Right atrium auricular region (tissue), 2 donors: Measurements from ENCODE around the gene TP53TG5. TPM values are rescaled to one million over a fixed set of nuclear protein-coding genes. Genes with fewer than 3 reads are reported as not detected.

Experiments used
- DNase-seq: peaks from one replicate; pipeline ENCODE4 v3.0.0-alpha.2; 2019; ENCODE audit warnings: low spot score
- H3K27ac ChIP-seq, 2 donors: fragments of 200-600 bp; sonication (generic); 1 replicate in 1 of 2; 2 replicates in 1 of 2; pipeline ENCODE4 v1.5.1; 2016 to 2019
- H3K27me3 ChIP-seq, 2 donors: fragments of 200-600 bp; sonication (generic); one replicate each; pipeline versions ENCODE4 v1.5.1 to v1.6.0; 2017 to 2019
- H3K36me3 ChIP-seq: fragments of 200-600 bp; sonication (generic); one replicate; pipeline ENCODE4 v1.5.1; 2016
- H3K4me1 ChIP-seq, 2 donors: fragments of 200-600 bp; sonication (generic); one replicate each; pipeline versions ENCODE4 v1.5.1 to v1.6.0; 2017 to 2019
- H3K4me3 ChIP-seq, 2 donors: fragments of 200-600 bp; sonication (generic); 1 replicate in 1 of 2; 2 replicates in 1 of 2; pipeline ENCODE4 v1.5.1; 2017 to 2019; ENCODE audit warnings: mild to moderate bottlenecking in 1 of 2, moderate library complexity in 1 of 2
- H3K9me3 ChIP-seq, 2 donors: fragments of 200-600 bp; sonication (generic); one replicate each; pipeline ENCODE4 v1.5.1; 2019
- total RNA-seq, 2 donors: library from RNA; depleted of rRNA; stranded (reverse); fragments of >200 nt; gene quantifications; one replicate each; pipeline ENCODE4 v1.1.0, GENCODE V29; 2016
- TF ChIP-seq, protein P1 (sequence below), 2 donors: fragments of 200-600 bp; sonication (generic); IDR thresholded peaks; one replicate each; pipeline ENCODE4 v1.5.1; 2019; ENCODE audit warnings: antibody characterized with exemption in 2 of 2

Gene TP53TG5
- total RNA-seq, 2 donors from 2014 or later = not detected

DNA sequence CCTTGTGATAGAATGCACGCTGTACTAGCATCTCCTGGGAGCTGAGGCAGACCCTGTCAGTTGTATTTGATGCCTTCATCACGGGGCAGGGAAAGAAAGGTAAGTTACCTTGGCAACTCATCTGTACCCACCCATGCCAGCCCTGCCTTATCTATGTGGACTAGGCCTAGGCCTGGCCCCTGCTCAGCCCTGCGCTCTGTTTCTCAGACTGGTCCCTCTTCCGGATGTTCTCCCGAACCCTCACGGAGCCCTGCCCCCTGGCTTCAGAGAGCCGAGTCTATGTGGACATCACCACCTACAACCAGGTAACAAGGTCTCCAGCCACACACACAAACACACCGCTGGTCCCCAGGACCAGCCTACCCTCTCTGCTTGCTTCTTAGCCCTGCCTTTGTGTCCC lies 42.0 kb upstream of the TP53TG5 start:
- H3K36me3 ChIP-seq = peaks cover 50% of the 10 kb centered on the region
- peaks cover 5 to 41% of the 10 kb centered on the region in 2 donors for H3K4me1 ChIP-seq
- TF ChIP-seq, protein P1, sequence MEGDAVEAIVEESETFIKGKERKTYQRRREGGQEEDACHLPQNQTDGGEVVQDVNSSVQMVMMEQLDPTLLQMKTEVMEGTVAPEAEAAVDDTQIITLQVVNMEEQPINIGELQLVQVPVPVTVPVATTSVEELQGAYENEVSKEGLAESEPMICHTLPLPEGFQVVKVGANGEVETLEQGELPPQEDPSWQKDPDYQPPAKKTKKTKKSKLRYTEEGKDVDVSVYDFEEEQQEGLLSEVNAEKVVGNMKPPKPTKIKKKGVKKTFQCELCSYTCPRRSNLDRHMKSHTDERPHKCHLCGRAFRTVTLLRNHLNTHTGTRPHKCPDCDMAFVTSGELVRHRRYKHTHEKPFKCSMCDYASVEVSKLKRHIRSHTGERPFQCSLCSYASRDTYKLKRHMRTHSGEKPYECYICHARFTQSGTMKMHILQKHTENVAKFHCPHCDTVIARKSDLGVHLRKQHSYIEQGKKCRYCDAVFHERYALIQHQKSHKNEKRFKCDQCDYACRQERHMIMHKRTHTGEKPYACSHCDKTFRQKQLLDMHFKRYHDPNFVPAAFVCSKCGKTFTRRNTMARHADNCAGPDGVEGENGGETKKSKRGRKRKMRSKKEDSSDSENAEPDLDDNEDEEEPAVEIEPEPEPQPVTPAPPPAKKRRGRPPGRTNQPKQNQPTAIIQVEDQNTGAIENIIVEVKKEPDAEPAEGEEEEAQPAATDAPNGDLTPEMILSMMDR (IDR thresholded peaks at IDR 0.05) = no peak
- DNase-seq = no peak
- H3K27me3 ChIP-seq = no peaks in the 10 kb centered on the region
- peak overlapping the region; percentile 89 for H3K27ac ChIP-seq
- H3K4me3 ChIP-seq = no peak overlapping the region
- no peaks in the 10 kb centered on the region for H3K9me3 ChIP-seq

DNA sequence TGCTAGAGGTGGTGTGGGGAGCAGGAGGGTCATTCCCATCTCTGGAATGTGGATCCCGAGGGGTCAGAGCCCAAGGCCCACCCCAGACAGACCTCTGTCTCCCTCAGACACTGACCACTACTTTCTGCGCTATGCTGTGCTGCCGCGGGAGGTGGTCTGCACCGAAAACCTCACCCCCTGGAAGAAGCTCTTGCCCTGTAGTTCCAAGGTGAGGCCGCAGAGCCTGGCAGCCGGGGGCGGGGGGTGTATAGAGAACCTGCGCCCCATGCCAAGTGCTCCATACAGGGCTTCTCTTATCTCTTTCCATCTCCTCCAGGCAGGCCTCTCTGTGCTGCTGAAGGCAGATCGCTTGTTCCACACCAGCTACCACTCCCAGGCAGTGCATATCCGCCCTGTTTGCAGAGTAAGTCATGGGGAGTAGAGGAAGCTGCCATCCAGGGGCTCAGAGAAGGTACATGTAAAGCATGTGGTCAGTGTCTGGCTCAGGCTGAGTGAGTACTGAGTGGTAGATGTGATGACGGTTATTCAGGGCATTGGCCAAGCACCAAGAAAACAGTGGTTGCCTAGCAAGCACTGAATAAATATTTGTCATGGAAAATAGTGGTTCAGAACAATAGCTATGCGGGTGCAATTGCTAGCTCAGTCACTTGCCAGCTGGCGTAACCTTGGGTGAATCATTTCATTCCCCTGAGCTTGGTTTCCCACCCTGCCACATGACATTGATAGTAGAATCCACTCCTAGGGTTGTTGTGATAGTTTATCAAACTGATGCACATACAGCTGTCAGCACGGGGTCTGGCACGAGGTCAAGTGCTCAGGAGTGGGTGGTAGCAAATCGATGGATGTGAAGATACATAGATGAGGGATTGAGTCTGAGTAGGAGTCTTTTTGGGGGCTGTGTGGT lies 41.3 kb upstream of the TP53TG5 start:
- DNase-seq = peak; percentile 95
- peaks cover 45% of the 10 kb centered on the region for H3K36me3 ChIP-seq
- TF ChIP-seq, protein P1 (IDR thresholded peaks at IDR 0.05) = no peak
- no peak overlapping the region for H3K4me3 ChIP-seq
- peak overlapping the region; percentile 89 to 95 for H3K27ac ChIP-seq
- H3K27me3 ChIP-seq = no peaks in the 10 kb centered on the region
- H3K4me1 ChIP-seq = peaks cover 5 to 41% of the 10 kb centered on the region in 2 donors
- no peaks in the 10 kb centered on the region for H3K9me3 ChIP-seq

DNA sequence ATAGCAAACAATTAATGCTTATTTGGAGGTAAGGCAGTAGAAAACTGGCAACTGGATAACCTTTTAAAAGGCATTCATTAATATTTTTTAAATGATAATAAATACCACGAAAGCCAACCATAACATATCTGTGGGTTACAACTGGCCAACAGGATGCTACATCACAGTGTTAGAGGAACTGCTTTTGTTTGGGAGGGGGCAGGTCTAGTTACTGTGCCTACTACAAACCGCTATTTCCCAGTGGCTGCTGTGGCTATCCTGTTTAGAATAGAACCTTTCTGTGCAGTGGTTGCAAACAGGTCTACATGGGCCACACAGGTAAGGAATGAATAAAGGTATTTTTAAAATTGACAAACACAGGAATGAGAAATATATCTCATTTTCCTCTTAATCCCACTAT lies 38.8 kb upstream of the TP53TG5 start:
- DNase-seq = no peak

DNA sequence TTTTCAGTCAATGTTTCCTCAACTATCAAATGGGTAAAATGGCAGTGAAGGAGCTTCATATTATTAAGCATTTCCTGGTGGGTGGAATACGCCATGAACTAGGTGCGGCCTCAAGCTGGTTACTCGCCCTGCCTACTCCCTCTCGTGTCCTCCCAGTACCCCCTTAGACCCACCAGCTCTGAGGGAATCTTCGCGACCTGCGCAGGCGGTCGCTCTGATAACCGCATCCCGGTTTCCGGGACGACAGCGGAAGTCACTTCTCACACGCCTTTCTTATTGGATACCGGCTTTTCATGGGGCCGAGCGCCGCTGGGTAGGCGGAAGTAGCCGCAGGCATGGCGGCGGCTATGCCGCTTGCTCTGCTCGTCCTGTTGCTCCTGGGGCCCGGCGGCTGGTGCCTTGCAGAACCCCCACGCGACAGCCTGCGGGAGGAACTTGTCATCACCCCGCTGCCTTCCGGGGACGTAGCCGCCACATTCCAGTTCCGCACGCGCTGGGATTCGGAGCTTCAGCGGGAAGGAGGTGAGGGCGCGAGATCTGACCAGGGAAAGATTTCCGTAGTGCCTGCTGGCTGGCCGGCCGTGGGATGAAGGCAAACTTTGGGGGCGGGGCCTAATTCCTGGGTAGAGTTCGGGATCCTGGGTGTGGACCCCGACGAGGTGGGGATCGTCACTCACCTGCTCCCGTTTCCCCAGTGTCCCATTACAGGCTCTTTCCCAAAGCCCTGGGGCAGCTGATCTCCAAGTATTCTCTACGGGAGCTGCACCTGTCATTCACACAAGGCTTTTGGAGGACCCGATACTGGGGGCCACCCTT lies 37.9 kb upstream of the TP53TG5 start, which contains the start of gene PIGT:
TSS of gene PIGT (plus strand) at position 320 of the 816 bp plus-strand sequence. CDS start at position 336, 16 bp downstream.
- Histone ChIP-seq H3K36me3 (peaks cover 26% of the 10 kb centered on the region), H3K4me3 (peak within 1 kb of the TSS; percentile 71 to 95), H3K27ac (peak within 1 kb of the TSS; percentile 83 to 85), H3K9me3 (no peaks in the 10 kb centered on the region), H3K27me3 (no peaks in the 10 kb centered on the region), H3K4me1 (peaks cover 5 to 47% of the 10 kb centered on the region in 2 donors)
- peak; percentile 91 for DNase-seq
- TF ChIP-seq, protein P1 (IDR thresholded peaks at IDR 0.05) = no peak

More for the DNA sequence above, 38.8 kb upstream of the TP53TG5 start:
- no peaks in the 10 kb centered on the region for H3K27me3 ChIP-seq
- H3K27ac ChIP-seq = peak overlapping the region; percentile 83 to 85
- peak overlapping the region in 1 of 2 donors; percentile 95 for H3K4me3 ChIP-seq
- TF ChIP-seq, protein P1 (IDR thresholded peaks at IDR 0.05) = no peak
- H3K36me3 ChIP-seq = peaks cover 26% of the 10 kb centered on the region
- peaks cover 5 to 41% of the 10 kb centered on the region in 2 donors for H3K4me1 ChIP-seq
- no peaks in the 10 kb centered on the region for H3K9me3 ChIP-seq

DNA sequence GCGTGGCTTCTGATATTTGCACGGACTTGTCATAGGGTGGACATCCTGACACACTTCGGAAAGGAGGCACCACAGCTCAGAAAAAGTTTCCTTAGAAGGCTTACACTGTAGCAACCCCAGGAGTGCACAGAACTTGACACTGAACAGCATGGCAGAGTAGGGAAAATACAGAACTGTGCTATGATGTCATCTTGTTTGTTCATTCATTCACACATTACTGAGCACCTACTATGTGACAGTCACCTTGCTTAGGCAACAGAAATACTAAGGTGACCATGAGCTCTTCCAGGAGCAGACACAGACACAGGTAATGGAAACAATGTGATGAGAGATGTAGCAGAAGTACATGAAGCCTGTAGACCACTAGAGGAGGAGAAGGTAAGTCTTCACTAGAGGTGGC lies 35.4 kb upstream of the TP53TG5 start:
- no peak for DNase-seq
- Histone ChIP-seq H3K9me3 (no peaks in the 10 kb centered on the region), H3K27ac (no peak overlapping the region), H3K36me3 (peaks cover 40% of the 10 kb centered on the region), H3K4me3 (no peak overlapping the region), H3K27me3 (no peaks in the 10 kb centered on the region), H3K4me1 (peaks cover 0 to 52% of the 10 kb centered on the region in 2 donors)
- TF ChIP-seq, protein P1 (IDR thresholded peaks at IDR 0.05) = no peak
